Eye (tissue), 1 donor: ENCODE results near the gene BMPR1A.

Experiments
- DNase-seq: peaks from one replicate; pipeline ENCODE4 v3.0.0-alpha.2; 2015

BMPR1A gene

DNA sequence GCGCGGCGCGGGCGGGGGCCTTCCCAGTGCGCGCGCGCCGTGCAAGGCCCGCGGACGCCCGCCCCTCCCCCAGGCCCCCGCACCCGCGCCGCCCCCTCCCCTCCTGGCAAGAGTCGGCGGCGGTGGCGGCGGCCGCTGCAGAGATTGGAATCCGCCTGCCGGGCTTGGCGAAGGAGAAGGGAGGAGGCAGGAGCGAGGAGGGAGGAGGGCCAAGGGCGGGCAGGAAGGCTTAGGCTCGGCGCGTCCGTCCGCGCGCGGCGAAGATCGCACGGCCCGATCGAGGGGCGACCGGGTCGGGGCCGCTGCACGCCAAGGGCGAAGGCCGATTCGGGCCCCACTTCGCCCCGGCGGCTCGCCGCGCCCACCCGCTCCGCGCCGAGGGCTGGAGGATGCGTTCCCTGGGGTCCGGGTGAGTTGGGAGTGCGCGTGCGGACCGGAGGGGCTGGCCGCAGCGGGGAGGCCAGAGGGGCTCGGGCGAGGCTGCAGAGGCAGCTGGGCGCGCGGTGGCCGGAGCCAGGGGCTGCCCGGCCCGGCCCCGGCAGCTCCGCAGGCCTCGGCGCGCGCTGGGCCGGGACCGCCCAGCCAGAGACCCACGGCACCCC, at the start of gene BMPR1A:
TSS of gene BMPR1A (plus strand) at position 109 of the 602 bp plus-strand sequence. CDS start 119,400 bp downstream, outside the sequence.
- DNase-seq: peak; percentile 93

DNA sequence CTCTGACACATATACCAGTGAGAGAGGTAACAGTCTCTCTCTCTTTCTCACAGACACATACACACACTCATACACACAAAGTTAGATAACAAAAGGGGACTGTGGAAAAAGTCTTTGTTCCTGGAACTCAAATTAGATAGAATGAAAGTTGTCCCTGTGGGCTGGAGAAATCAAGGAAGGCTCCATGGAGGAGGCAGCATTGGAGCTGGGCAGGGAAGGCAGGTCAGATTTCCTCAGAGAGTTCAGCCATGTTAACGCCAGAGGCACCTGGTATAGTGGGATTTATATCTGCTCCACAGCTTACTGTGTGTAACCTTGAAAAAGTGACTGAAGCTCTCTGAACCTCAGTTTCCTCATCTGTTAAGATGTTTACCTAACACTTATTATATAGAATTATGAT, 49.4 kb upstream of the BMPR1A start:
- no peak for DNase-seq

DNA sequence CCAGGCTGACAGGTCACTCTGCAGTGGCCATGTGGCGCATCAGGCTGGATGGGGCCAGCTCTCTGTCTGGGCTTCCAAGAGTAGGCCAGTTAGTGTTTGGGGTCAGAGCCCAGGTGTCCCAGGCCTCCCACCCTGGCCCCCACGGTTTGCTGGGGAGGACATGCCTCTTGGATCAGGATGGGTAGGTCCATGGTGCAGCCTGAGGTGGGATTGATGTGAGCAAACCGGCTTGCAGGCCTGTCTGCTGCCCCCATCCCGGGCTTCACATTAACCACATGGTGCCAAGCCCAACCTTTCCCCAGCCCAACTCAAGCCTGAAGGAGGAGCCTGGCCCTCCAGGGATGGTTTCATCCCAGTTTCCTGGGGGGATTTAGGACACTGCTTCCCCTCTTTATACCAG, 48.9 kb upstream of the BMPR1A start:
- DNase-seq: no peak

DNA sequence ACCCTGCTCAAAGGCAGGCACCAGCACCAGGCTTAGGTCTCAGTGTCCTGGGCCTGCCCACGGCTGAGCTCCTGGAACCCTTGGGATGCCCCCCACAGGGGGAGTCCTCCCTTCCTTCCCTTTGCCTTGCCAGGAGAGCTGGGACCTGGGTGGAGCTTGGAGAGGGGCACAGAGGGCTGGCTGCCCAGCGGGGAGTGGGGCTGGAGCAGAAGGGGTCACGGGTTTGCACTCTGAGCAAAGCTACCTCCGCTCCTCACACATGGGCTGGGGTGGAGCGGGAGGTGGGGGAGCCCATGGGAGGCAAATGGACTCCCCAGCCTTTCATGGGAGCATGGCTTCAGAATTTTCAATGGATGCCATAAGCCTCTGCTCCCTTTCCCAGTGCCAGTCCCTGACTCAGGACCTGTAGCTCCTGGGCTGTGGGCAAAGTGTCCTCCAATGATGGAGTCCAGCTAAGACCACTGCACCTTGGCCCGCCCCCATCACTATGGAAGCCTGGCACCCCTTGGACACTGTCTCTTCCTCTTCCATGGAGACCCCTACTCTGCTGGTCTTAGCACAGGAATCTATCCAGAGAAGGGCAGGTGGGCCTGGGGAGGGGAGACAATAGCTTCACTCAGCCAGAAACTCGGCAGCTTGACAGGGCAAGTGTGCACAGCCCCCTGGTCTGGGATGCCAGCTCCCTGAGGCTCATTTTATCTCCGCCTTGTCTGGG, 48.2 kb upstream of the BMPR1A start:
- peak; percentile 71 for DNase-seq

DNA sequence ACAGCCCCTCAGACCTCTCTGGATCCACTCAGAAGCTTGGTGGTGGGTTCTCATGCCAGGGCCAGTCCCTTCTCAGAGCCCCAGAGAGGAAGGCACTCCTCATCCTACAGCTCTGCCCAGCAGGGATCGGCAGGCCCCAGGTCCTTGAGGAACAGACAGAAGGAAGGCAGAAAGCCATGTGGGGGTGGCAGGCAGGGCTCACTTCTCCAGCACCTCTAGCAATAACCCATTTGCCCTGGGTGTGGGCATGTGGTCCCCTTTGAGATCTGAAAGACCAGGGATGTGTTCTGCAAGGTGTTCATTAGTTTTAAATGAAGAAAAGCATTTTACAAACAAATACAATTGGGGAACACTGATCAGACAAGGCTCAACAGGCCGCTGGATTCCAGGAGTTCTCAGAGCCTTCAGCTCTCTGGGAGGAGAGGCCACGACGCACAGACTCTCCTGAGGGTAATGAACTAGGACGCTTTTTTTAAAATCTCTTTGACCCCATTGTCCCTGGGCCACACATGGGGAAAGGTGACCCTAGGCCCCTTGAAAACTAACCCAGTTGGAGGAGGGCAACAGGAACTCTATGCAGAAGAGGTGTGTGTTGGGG, 47.5 kb upstream of the BMPR1A start:
- DNase-seq: peak; percentile 16

DNA sequence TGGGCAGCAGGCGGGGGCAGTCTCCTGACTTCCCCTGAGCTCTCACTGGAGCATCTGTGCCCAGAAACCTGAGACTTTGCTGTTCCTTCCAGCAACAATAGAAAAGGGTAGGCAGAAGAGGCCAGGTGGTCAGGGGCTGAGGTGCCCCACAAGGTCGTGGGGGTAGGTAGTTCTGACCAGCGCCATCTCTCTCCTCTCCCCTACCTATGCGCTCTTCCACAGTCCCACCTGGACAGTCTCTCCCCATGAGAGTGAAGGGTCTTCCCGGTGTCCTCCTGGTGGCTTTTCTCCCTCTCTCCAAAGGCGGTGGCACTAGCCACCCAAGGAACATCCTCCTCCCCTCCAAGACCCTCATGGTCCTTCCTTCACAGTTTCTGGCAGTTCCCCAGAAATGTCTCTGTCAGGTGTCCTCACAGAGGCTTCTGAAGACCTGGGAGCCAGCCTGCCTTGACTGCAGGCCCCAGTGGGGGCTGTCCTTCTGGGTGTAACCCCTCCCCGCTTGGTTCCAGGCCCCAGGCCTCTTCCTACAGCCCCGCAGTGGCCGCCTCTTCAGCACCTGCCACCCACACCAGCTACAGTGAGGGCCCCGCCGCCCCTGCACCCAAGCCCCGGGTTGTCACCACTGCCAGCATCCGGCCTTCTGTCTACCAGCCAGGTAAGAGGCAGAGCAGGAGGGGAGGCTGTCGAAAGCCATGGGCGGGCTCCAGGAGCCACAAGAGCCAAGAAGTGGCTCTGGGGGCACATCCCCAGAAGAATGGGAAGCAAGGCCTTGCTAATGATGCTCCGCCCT, 46.8 kb upstream of the BMPR1A start:
- no peak for DNase-seq

DNA sequence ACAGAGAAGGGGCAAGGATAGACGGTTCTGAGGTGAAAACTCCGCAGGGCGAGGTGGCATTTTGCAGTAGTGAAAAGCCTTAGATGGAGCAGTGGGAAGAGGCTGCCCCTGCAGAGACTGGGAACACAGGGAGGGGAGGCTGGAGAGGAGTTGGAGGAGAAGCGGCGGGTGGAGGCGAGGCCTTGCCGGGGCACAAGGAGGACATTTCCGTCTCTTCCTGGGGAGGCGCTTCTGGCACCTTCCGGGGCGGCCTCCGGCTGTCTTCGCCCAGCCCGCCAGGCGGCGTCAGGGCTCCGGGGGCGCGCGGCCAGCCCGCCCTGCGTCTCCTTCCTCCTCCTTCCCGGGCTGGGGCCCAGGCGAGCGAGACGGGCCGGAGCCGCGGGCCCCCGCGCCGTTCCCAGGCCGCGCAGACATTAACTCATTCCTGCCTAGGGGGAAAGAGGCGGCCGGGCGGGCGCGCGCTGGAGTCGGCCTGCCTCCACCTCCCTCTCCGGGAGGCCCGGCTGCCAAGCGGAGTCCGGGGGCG, 45.4 kb upstream of the BMPR1A start:
- peak; percentile 95 for DNase-seq

DNA sequence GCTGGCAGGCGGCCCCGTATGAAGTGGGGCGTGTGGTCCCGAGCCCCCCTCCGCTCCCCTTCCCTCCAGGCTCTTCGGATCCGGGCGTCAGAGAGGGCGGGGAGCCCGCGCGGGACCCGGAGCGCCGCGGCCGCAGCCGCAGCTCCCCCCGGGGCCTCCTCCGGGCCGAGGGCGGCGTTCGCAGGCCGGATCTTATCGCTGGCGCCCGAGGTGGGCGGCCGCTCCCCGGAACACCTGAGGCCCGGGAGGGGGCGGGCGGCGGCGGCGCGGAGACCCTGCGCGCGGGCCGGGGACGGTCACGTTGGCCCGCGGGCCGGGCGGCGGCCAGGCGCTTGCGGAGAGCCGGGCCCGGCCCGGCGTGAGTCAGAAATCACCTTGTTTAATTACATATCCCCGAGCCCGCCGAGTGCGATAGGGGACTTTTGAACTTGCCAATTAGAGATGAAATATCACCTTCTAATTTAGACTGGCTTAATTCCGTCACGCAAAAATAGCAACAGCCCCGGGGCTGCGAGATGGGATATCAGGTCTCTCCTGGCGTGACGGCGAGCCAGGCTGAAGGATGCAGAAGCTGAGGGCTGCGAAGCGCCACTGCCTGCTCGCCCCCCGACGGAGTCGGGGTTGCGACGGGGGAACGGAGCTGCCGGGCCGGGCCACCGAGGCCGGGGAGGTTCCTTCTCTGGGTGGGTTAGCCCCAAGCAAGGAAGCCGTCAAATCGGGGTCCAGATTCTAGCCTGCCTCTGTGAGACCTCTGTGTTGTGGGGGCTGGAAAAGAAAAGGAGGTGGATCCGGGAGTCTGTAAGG, 44.7 kb upstream of the BMPR1A start:
- peak; percentile 86 for DNase-seq

DNA sequence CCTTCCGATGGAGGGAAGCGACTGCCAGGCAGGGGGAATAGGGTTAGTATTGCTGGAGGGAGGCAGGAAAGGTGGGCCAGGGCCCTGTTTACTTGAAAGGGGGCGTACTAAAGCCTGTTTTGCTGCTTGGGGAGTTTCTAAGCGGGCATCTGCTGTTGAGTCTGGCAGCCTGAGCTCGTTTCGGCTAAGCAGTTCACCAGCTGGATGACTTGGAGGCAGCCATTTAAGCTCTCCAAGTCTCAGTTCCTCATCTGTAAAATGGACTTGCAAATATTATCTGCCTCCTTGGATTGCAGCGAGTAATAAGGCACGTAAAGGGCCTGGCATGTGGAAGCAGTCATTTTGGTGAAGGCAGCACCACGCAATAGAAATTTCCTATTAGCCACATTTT, 44.1 kb upstream of the BMPR1A start:
- DNase-seq: no peak

DNA sequence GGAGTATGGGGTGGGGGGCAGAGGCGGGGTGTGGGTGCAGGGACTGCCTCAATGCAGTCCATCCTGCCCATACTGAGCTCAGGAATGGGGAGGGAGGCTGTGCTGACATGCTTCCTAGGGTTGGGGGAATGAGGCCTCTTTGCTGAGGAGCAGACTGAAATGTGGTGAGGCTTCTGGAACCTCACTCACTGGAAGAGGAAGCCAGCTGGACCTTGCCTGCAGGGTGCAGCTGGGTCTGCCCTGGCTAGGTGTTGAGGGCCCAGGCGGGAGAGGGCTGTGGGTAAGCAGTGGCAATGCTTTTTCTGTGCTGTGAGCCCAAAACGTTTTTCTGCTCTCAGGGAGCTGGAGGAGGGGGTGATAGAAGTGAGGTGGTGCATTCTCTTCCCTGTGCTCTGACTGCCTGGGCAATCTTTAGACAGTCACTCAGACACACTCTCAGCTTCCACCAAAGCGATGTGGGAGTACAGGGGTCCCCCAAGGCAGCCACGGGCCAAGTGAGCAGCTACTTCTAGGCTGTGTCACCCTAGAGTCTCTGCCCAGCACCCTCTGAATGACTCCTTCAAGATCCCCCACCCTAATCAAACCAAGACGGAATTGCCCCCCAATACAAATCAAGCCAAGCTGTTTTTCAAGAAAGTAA, 41.1 kb upstream of the BMPR1A start:
- DNase-seq: no peak

DNA sequence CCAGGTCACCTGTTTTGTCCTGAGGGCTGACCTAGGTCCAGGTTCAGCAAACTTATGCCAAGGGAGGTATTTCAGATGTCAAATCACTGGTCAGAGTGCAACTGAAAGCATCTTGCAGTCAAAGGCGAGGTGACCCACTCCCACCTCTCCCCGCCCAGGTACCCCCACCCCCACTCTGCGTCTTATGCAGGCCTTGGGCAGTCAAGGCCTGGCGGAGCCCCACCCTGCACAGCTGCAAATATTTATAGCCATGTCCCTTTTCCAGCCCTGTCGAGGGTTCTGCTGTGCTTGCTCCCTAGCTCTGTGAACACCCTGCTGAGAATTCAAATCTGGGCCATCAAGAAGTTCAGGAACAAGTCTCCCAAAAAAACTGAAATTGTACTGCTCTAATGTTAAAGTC, 40.6 kb upstream of the BMPR1A start:
- DNase-seq: no peak

DNA sequence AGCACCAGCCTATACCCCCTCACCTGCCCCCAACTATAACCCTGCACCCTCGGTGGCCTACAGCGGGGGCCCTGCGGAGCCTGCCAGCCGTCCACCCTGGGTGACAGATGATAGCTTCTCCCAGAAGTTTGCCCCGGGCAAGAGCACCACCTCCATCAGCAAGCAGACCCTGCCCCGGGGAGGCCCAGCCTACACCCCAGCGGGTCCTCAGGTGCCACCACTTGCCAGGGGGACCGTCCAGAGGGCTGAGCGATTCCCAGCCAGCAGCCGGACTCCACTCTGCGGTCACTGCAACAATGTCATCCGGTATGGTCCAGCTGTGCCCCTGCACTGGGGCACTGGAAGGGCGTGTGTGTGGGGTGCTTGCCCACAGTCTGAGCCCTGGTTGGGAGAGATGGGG, 40.0 kb upstream of the BMPR1A start:
- no peak for DNase-seq

DNA sequence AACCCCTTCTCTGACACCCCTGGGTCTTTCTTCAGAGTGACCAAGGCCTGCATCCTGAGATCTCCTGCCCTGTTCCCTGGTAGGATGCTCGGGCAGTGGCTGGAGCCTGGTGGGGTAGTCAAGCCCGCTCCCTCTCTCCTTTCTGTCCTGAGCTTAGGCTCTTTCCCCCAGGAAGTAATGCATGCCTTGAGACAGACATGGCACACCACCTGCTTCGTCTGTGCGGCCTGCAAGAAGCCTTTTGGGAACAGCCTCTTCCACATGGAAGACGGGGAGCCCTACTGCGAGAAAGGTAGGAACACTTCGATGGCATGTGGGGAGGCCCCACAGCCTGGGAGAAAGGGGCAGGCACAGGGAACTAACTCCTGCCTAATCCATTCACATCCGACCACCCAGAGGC, 37.9 kb upstream of the BMPR1A start:
- DNase-seq: no peak

DNA sequence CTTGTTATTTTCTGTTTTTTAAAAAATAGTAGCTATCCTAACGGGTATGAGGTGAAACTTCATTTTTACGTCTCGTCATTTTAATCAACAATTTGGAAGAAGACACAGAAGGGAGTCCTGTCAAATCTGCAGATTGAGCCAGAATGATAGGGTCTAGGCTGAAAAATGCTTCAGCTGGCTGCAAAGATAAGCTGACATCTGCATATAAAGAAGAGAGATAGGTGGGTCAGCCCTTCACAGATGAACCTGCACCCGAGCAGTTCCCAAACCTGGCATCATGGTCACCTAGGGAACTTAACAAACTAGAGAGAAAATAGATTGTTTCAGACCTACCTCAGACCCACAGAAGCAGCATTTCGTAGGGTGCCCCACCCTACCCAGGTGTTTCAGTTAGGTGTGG, 35.2 kb upstream of the BMPR1A start:
- no peak for DNase-seq

DNA sequence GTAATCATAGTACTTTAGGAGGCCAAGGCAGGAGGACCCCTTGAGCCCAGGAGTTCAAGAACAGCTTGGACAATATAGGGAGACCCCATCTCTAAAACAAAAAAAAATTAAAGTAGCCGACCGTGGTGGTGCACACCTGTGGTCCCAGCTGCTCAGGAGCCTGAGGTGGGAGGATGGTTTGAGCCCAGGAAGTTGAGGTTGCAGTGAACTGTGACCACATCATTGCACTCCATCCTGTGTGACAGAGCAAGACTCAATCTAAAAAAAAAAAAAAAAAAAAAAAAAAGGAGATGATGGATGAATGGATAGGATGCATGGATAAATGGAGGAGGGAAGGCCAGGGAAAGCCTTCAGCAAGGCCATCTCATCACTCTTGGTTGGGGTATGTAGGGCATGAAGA, 33.4 kb upstream of the BMPR1A start:
- DNase-seq: no peak

DNA sequence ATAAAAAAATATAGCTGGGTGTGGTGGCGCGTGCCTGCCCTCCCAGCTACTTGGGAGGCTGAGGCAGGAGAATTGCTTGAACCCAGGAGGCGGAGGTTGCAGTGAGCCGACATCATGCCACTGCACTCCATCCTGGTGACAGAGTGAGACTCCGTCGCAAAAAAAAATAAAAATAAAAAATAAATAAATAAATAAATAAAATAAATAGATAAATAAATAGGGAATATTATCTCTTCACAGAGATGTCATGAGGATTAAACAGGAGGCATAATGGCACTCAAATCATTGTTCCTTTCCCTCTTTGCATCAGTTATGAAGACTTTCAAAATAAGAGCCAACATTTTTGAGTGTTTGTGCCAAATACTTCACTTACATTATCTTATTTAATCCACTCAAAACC, 32.0 kb upstream of the BMPR1A start:
- DNase-seq: no peak

DNA sequence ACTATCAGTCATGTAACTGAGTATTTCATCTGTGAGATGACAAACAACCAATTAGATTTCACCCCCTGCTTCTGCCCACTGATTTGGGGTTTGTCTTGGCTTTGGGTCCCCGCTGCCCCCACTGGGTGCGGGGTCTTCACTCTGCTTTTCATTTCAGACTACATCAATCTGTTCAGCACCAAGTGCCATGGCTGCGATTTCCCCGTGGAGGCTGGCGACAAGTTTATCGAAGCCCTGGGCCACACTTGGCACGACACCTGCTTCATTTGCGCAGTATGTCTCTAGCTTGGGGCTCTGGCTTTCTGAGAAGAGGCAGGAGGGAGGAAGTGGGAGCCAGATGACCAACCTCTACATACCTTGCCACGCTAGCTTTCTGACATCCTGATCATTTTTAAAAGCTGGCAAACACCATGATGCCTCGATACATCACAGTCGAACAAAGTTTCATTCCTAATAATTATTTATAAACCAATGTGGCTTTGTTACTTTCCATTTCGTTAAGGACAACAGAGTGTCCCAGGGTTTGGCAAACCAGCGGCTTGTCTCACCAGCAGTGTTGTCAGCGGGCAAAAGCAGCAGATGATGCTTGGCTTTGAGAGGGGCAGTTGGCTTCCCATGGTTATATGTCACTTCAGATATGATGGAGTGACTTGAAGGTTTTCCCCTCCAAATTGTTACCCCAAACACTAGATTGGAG, 30.3 kb upstream of the BMPR1A start:
- no peak for DNase-seq

DNA sequence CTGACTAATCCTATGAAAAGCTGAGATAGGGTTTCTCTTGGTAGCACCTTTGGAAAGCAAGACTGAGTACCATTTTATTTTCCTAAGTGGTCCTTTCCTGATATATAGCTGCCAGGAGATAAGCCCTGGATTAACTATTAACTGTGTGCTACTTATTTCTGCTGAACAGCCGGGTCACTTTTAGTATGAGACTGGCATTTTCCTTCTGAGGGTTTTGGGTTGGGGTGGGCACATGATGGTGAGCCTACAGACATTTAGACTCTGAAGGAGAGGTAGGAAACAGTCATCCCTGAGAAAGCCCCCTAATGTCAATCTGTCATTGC, 29.8 kb upstream of the BMPR1A start:
- no peak for DNase-seq

DNA sequence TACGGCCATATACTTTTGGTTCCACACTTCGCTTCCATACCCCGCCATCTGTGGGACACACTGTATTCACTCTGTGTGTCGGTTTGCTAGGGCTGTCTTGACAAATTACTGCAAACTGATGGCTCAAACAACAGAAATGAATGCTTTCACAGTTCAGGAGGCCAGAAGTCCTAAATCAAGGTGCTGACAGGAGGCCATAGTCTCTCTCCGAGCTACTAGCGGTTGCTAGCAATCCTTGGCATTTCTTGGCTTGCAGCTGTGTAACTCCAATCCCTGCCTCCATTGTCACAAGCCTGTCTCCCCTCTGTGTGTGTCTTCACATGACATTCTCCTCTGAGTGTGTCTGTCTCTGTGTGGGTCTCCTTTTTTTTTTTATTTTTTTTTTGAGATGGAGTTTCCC, 28.9 kb upstream of the BMPR1A start:
- DNase-seq: no peak

DNA sequence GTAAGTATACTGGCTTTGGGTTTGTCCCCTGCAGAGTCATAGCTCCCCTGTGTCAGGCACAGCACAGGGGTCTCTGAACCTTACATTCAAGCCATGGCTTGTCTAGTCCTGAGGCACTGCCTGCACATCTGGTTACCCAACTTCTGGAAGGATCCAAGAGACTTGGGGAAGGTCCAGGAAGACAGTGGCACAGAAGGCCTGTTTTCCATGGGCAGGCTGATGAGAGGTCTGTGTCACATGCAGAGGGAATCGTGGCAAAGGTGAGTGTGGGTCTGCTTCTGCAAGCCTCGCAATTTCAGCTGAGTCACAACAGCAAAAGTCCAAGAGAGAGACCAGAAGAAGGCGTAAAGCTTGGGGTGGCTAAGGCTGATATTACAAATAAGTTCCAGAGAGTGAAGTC, 28.4 kb upstream of the BMPR1A start:
- no peak for DNase-seq

DNA sequence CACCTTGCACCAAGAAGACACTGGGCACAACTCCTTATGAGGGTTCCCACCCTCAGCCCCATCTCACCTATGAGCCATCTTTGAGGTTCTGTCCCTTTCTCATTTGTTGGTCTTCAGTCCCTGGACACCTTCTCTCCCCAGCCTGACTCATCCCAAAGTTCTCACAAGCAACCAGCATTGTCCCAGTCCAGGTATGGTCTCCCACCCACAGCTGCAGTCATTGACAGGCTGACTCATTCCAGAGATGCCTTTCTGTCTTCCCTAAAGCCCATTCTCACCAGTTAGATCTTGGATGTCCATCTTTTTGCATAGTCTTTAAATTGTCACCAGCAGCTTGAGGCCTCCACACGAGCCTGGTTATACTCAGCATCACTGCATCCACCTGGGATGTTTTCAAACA, 26.7 kb upstream of the BMPR1A start:
- DNase-seq: no peak

DNA sequence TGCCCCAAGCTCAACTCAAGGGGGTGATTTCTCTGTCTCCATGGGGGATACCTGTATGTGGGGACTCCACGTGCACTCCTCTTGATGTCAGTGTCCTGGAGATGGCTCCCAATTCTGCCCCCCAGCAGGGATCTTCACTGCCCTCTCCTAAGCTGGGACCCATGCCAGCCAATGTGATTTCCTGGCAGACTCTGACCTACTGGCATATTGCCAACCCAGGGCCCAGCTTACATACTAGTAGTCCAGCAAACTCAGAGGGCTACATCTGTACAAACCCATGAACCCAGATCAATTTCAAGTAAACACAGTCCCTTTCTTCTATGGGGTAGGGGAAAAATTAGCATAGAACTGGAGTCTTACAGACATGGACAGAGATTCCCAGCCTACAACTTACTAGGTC, 26.2 kb upstream of the BMPR1A start:
- no peak for DNase-seq
